Spleen (tissue), 11 donors: ENCODE data around the gene GNAI2. TPM values are rescaled to one million over a fixed set of nuclear protein-coding genes. Genes with fewer than 3 reads are reported as not detected.

Source experiments
- DNase-seq: peaks from one replicate; pipeline ENCODE4 v3.0.0-alpha.2; 2020
- H3K27ac ChIP-seq, 8 donors: fragments of 200-600 bp; sonication (generic) in 7 of 8; 1 replicate in 4 of 8; 2 replicates in 4 of 8; pipeline versions ENCODE4 v1.5.0 to v1.8.0; 2016 to 2021; ENCODE audit warnings: inconsistent platforms in 4 of 8, mild to moderate bottlenecking in 4 of 8, moderate library complexity in 1 of 8
- H3K27me3 ChIP-seq, 7 donors: fragments of 200-600 bp; sonication (generic) in 6 of 7; replicated peaks in 1 of 7; 1 replicate in 4 of 7; 2 replicates in 3 of 7; pipeline versions ENCODE4 v1.5.0 to v1.8.0; 2016 to 2021; ENCODE audit warnings: inconsistent platforms in 3 of 7, mild to moderate bottlenecking in 1 of 7
- H3K36me3 ChIP-seq, 6 donors: fragments of 200-600 bp; sonication (generic) in 5 of 6; 1 replicate in 4 of 6; 2 replicates in 2 of 6; pipeline versions ENCODE4 v1.5.0 to v1.8.0; 2016 to 2021; ENCODE audit warnings: inconsistent platforms in 2 of 6
- H3K4me1 ChIP-seq, 6 donors: fragments of 200-600 bp; sonication (generic) in 5 of 6; 1 replicate in 3 of 6; 2 replicates in 3 of 6; pipeline versions ENCODE4 v1.5.0 to v1.8.0; 2016 to 2021; ENCODE audit warnings: inconsistent platforms in 3 of 6
- H3K4me3 ChIP-seq, 8 donors: fragments of 200-600 bp; sonication (generic) in 7 of 8; 1 replicate in 4 of 8; 2 replicates in 4 of 8; pipeline versions ENCODE4 v1.5.0 to v1.8.0; 2016 to 2021; ENCODE audit warnings: inconsistent platforms in 4 of 8, mild to moderate bottlenecking in 4 of 8, moderate library complexity in 2 of 8
- H3K9me3 ChIP-seq, 8 donors: fragments of 200-600 bp; sonication (generic) in 7 of 8; 1 replicate in 4 of 8; 2 replicates in 4 of 8; pipeline versions ENCODE4 v1.5.0 to v1.8.0; 2016 to 2021; ENCODE audit warnings: inconsistent platforms in 4 of 8
- POLR2A ChIP-seq, 3 donors: fragments of 450-650 bp; IDR thresholded peaks; one replicate each; pipeline ENCODE4 v1.5.1; 2017; ENCODE audit warnings: antibody characterized with exemption in 3 of 3, mild to moderate bottlenecking in 1 of 3
- POLR2AphosphoS5 ChIP-seq, 3 donors: sonication (generic); formaldehyde crosslinking; IDR thresholded peaks; one replicate each; pipeline ENCODE4 v1.5.1; 2017; ENCODE audit warnings: antibody characterized with exemption in 3 of 3
- WGBS, 5 donors: extraction: QIAGEN DNeasy Blood & Tissue Kit in 3 of 5; methylation state at CpG; one replicate each; pipeline versions ENCODE4 v1.1.5 to v1.1.7; 2013 to 2018; 5-methylcytosine and 5-hydroxymethylcytosine counted together
- intact Hi-C: fragments of 100-400 bp; cut with DNase I; formaldehyde crosslinking; loops from one replicate; pipeline ENCODE4 v1.15.0; 2023; ENCODE audit warnings: low total_unique reads
- polyA plus RNA-seq, 3 donors: library from polyadenylated mRNA; stranded (reverse); fragments of 200-250 nt; gene quantifications; one replicate each; pipeline ENCODE4 v1.2.1, GENCODE V29; 2013
- total RNA-seq, 7 donors: library from RNA; depleted of rRNA in 3 of 7; stranded (reverse); fragments of >200 nt in 3 of 7; fragmentation: NEBNext Ultra II Directional in 4 of 7; extraction: Animal tissue kit (Norgen Biotek cat#: 25700) in 4 of 7; gene quantifications; one replicate each; pipeline versions ENCODE4 v1.1.0 to v1.2.1, GENCODE V29; 2016 to 2021
- TF ChIP-seq, protein P1 (sequence below), 11 experiments: fragments of 200-600 bp in 7 of 11; fragments of 450-650 bp in 4 of 11; sonication (generic) in 4 of 11; IDR thresholded peaks in 8 of 11; conservative IDR thresholded peaks in 3 of 11; 1 replicate in 7 of 11; 2 replicates in 4 of 11; pipeline versions ENCODE4 v1.4.0 to v1.8.0; 2016 to 2021; ENCODE audit warnings: antibody characterized with exemption in 11 of 11, inconsistent platforms in 4 of 11, mild to moderate bottlenecking in 1 of 11
- donor health status: healthy with polysubstance abuse.
- donor health status: DM: no; HTN: no; CAD: no; lungs with moderate emphysema.
- donor health status: DM: no; HTN: no; CAD: no.
- donor health status: Bipolar disorder and iron deficiency.
- donor health status: healthy.
- donor health status: DM: no; HTN: no; CAD: no.
- donor health status: DM: yes; HTN: yes; CAD: no.

GNAI2 gene
- total and polyA plus RNA-seq, 10 donors: 147 to 466 (median 360) TPM

DNA sequence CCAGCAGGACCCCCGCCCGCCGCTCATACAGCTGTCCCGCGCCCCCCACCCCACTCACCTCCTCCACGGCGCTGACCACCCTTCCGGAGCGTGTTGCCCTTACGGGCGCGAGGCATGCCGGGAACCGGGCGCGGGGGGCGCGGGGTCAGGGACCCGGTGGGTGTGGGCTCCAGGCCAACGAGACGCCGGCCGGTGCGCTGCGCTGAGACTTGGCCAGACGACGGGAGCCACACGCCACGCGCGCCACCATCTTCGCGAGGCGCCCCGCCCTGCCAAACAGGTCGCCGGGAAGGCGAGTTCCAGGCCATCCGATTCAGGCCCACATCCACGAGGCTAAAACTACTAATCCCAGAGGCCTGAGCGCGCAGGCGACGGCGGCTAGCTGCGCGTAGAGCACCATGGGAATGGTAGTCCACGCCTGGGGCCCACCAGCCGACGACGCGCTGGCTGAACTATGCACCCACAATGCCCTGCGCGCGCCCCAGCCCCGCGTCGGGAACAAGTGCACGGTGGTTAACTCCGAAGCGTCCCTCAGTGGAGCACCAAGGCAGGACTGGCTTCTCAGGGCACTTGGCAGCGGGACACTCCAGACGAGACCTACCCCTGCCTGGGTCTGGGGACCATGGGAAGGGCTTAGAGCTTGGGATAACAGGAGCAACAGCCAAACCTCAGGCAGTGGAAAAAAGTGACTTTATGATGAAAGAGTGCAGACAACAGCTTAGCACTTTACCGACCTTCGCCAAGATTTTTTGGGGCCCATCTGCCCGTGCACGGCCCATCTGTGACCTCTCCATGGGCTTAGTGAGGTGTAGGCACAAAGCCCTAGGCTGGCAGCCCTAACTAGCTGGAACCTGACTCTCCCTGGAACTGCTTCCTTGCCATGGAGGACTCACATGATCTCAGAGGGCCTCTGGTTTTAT is 56.4 kb downstream of the GNAI2 start, which contains the start of gene IFRD2:
IFRD2 (minus strand) TSS at position 271 of the 920 bp plus-strand sequence; CDS start at position 116, 155 bp downstream.
- TF ChIP-seq POLR2A (IDR thresholded peaks at IDR 0.05) (peak in 1 of 3 donors; percentile 14), POLR2AphosphoS5 (IDR thresholded peaks at IDR 0.05) (peak; percentile 90 to 96 (median 91))
- TF ChIP-seq, protein P1, sequence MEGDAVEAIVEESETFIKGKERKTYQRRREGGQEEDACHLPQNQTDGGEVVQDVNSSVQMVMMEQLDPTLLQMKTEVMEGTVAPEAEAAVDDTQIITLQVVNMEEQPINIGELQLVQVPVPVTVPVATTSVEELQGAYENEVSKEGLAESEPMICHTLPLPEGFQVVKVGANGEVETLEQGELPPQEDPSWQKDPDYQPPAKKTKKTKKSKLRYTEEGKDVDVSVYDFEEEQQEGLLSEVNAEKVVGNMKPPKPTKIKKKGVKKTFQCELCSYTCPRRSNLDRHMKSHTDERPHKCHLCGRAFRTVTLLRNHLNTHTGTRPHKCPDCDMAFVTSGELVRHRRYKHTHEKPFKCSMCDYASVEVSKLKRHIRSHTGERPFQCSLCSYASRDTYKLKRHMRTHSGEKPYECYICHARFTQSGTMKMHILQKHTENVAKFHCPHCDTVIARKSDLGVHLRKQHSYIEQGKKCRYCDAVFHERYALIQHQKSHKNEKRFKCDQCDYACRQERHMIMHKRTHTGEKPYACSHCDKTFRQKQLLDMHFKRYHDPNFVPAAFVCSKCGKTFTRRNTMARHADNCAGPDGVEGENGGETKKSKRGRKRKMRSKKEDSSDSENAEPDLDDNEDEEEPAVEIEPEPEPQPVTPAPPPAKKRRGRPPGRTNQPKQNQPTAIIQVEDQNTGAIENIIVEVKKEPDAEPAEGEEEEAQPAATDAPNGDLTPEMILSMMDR (IDR thresholded peaks at IDR 0.05 in 8 of 11, conservative IDR thresholded peaks at IDR 0.05 in 3 of 11): peak in 4 of 11 experiments; percentile 17 to 35 (median 24)
- H3K36me3 ChIP-seq: peaks cover 0 to 43% (median 29%) of the 10 kb centered on the region in 6 donors
- H3K4me1 ChIP-seq: peaks cover 13 to 38% (median 27%) of the 10 kb centered on the region in 6 donors
- WGBS, 5 donors: 1 to 11% (median 2%) methylated on average over 9 to 67 of the region's 67 CpGs
- intact Hi-C loops: no loop called here
- peak; percentile 99 for DNase-seq
- peak within 1 kb of the TSS; percentile 67 to 88 (median 79) for H3K27ac ChIP-seq
- H3K27me3 ChIP-seq: no peaks in the 10 kb centered on the region
- no peaks in the 10 kb centered on the region for H3K9me3 ChIP-seq
- H3K4me3 ChIP-seq: peak within 1 kb of the TSS; percentile 89 to 100 (median 98)

DNA sequence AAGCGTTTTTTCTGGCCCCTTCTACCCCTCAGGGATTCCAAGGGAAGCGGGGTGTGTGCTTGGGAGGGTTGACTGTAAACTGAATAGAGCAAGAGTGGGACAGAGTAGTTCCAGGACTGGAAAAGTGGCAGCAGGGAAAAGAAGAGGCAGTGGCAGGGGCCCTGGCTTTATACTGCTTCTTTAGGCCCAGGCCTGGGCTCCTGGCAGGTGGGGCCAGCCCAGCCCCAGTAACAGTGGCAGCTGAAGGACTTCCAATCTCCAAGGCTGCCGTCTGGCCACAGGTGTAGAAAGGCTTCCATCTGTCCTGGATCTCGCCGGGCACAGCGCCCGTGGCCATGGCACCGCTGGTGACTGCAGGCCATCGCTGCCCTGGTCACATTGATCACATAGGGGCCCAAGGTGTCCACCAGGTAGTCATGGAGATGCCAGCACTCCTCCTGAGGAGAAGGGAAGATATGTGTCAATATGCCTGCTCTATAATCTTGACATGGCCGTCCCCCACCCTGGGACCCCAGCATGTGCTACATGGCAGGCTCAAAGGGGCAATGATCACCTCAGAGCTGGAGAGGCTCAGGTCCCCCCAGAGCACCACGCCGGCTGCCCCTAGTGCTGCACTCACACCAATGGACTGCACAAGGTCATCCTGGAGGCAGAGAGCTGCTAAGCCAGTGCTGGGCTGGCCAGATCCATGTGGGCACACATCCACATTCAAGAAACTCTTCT is 57.2 kb downstream of the GNAI2 start:
- peak; percentile 86 for DNase-seq
- Histone ChIP-seq H3K4me3 (peak overlapping the region in 3 of 8 donors; percentile 96 to 100 (median 98)), H3K27me3 (no peaks in the 10 kb centered on the region), H3K36me3 (peaks cover 0 to 35% (median 21%) of the 10 kb centered on the region in 6 donors), H3K9me3 (no peaks in the 10 kb centered on the region), H3K4me1 (peaks cover 17 to 46% (median 33%) of the 10 kb centered on the region in 6 donors), H3K27ac (peak overlapping the region; percentile 45 to 88 (median 77))
- 71 to 86% (median 84%) methylated on average over 10 to 12 of the region's 12 CpGs for WGBS, 5 donors
- TF ChIP-seq POLR2AphosphoS5 (IDR thresholded peaks at IDR 0.05) (peak in 1 of 3 donors; percentile 17), POLR2A (IDR thresholded peaks at IDR 0.05) (no peak)
- intact Hi-C loops: no loop called here

DNA sequence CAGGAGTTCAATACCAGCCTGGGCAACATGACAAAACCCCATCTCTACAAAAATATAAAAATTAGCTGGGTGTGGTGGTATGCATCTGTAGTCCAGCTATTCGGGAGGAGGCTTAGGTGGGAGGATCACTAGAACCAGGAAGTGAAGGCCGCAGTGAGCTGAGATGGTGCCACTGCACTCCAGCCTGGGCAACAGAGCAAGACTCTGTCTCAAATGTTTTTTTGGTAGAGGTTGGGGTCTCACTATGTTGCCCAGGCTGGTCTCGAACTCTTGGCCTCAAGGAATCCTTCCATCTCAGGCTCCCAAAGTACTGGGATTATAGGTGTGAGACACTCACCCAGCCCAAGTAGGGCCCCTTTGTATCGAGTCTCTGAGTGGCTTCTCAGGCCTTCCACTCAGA is 58.1 kb downstream of the GNAI2 start:
- Histone ChIP-seq H3K9me3 (no peaks in the 10 kb centered on the region), H3K4me3 (no peak overlapping the region), H3K27ac (no peak overlapping the region), H3K4me1 (peaks cover 25 to 55% (median 40%) of the 10 kb centered on the region in 6 donors), H3K36me3 (peaks cover 0 to 26% (median 12%) of the 10 kb centered on the region in 6 donors), H3K27me3 (no peaks in the 10 kb centered on the region)
- TF ChIP-seq POLR2AphosphoS5 (IDR thresholded peaks at IDR 0.05) (no peak), POLR2A (IDR thresholded peaks at IDR 0.05) (no peak)
- TF ChIP-seq, protein P1 (IDR thresholded peaks at IDR 0.05 in 8 of 11, conservative IDR thresholded peaks at IDR 0.05 in 3 of 11): no peak
- WGBS, 5 donors: 78 to 93% (median 89%) methylated on average over 4 of the region's 4 CpGs
- no peak for DNase-seq
- intact Hi-C loops: no loop called here

DNA sequence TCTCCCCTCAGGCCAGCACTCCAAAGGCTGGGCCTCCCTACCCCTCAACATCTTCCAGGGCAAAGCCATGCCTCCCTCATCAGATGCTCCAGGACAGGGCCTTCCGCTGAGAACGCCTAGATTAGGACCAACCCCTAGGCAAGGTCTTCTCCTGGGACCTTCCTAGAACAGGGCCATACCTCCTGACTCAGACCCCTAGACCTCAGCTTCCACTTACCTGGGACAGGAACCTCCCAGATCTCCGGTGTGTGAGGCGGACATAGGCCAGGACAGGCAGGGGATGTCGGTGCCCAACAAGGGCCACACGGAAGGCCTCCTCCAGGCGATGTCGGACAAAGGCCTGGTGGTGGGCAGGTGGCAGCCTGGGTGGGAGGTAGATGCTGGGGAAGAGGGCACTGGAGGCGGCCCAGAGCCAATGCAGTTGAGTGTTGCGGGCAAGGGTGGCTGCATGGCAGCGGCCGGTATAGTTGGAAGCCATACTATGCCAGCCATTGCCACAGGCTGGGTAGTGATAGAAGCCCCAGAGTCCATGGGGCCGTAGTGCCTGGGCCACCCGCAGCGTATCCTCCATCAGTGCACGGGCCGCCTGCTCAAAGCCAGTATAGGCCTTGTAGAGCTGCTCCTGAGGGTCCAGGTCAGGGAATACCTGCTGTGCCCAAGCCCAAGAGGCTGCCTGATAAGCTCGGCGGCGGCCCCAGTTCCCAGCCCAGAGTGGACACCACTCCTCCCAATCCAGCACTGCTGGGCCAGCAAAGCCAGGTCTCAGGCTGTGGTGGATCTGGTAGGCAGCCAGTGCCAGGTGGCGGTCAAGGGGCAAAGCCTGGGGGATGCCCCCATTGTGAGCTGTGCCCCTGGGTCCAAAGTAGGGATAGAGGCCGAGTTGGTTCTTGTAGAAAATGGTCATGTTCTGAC is 58.7 kb downstream of the GNAI2 start:
- H3K4me3 ChIP-seq: no peak overlapping the region
- no peak for DNase-seq
- no peaks in the 10 kb centered on the region for H3K27me3 ChIP-seq
- intact Hi-C loops: no loop called here
- H3K9me3 ChIP-seq: no peaks in the 10 kb centered on the region
- TF ChIP-seq, protein P1 (IDR thresholded peaks at IDR 0.05 in 8 of 11, conservative IDR thresholded peaks at IDR 0.05 in 3 of 11): no peak
- no peak for TF ChIP-seq POLR2AphosphoS5 (IDR thresholded peaks at IDR 0.05)
- no peak for TF ChIP-seq POLR2A (IDR thresholded peaks at IDR 0.05)
- WGBS, 5 donors: 88 to 94% (median 91%) methylated on average over 19 to 22 of the region's 22 CpGs
- H3K36me3 ChIP-seq: peaks cover 0 to 20% (median 6%) of the 10 kb centered on the region in 6 donors
- no peak overlapping the region for H3K27ac ChIP-seq
- H3K4me1 ChIP-seq: peaks cover 26 to 58% (median 42%) of the 10 kb centered on the region in 6 donors
